GM21529 (cell line): ENCODE results near the gene MSI2.

Source experiments
- ATAC-seq: cut with Tn5 transposase; IDR thresholded peaks from one replicate; pipeline ENCODE4 v1.9.1; 2021; ENCODE audit not compliant: unreplicated experiment

MSI2 gene

GRCh38 chr17:57548421-57549410 lies 292.4 kb downstream of the MSI2 start:
- no peak for ATAC-seq

DNA sequence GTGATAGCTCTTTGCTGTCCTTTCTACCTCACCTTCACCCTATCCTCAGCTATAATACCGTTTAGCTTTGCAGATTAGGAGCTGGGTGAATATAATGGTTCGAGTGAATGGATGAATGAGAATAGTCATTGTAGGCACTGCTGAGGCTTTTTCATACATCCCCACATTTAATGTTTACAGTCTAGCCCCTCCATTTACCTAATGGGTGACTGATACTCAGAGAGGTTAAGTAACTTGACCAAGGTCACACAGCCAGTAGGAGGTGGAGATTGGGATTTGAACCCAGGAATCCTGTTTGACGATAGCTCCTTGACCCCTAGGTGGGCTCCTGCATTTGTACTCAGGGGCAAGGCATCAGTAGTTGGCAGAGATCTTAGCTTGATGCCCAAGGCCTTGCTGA lies 293.1 kb downstream of the MSI2 start:
- ATAC-seq, result no peak

GRCh38 chr17:57550016-57550415 lies 293.7 kb downstream of the MSI2 start:
- ATAC-seq, result no peak

GRCh38 chr17:57550668-57551315 lies 294.5 kb downstream of the MSI2 start:
- ATAC-seq, result no peak

GRCh38 chr17:57551321-57552079 lies 295.2 kb downstream of the MSI2 start:
- ATAC-seq, result peak; percentile 51

DNA sequence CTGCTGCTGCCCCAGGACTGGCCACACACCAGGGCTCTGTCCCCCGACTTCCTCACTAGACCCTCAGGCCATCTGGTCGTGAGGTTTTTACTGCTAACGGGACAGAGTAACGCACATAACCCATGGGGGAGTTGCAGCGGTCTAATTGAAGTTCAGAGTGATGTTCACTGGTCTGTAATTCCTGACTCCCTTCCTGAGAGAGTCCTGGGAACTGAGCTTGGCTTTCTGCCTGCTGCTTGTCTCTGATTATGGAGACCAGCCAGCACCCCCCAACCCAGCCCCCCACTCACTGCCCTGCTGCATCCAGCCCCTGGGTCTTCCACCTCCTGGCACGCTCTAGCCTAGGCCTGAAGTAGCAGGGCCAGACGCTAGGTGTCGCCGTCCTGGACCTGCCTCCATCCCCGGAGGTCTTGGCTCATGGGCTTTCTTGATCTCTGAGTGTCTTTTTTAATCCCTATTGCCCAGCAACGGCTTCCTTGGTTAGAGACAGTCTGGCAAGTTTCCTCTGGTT lies 295.8 kb downstream of the MSI2 start:
- peak; percentile 51 for ATAC-seq

DNA sequence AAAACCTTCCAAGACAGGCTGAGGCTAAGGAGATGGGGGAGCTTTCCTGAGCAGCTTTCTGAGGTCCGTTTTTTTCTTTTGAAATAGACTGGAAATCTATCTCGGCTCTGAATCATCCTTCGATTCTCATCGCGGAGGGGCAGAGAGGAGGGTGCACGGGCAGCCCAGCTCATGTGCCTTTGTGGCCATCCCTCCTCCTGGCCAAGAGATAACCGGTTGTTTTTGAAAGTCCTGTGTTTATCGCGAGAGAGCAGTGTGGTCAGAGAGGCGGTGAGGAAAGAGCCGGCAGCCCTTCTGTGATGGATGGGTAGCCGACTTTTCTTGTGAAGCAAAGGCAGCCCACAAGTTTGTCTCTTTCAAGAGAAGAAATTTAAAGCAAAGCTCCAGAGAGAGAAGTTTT lies 297.2 kb downstream of the MSI2 start:
- no peak for ATAC-seq

GRCh38 chr17:57553991-57554825 lies 297.9 kb downstream of the MSI2 start:
- ATAC-seq, result no peak

- ATAC-seq, result no peak
Measured at GRCh38 chr17:57554826-57555635, 298.7 kb downstream of the MSI2 start.

- ATAC-seq, result no peak
Measured at GRCh38 chr17:57555636-57556175, 299.4 kb downstream of the MSI2 start.

DNA sequence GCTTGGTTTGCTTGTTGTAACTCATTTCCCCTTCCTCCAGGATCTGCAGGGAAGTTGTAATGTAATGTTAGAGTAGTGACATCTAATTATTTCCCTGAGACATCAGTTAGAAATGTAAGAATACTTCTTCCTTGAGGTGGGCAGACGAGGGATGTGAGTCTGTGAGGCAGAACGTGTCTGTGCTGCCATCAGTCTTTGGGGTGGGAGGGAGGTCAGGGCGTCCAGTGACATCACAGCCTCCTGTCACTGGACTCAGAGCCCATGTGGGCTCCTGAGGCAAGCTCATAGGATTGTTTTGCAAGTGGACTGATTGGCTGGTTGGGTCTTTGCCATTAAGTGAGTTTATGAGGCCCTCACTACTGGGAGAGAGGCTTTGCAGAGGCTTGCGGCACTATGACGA lies 300.0 kb downstream of the MSI2 start:
- no peak for ATAC-seq

- ATAC-seq, result no peak
Measured at GRCh38 chr17:57556977-57557376, 300.7 kb downstream of the MSI2 start.

DNA sequence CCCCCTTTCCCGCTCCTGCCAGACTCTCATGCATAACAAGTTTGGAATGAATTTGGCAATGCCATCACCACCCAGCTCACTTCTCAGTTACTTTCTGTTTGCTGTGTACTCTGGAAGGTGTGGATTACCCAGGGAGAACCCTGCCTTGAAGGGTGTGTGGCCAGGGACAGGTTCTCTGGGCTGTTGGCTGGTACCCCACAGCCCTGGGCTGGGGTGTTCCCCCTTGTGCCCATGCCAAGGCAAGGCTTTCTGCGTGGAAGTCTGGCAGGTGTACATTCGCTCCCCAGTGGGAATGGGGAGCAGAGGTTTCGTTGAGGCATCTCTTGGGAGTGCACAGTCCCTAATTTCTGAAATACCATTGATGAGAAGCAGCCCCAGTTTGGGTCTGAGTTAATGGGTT lies 301.1 kb downstream of the MSI2 start:
- ATAC-seq, result no peak

GRCh38 chr17:57557834-57558681 lies 301.7 kb downstream of the MSI2 start:
- no peak for ATAC-seq

DNA sequence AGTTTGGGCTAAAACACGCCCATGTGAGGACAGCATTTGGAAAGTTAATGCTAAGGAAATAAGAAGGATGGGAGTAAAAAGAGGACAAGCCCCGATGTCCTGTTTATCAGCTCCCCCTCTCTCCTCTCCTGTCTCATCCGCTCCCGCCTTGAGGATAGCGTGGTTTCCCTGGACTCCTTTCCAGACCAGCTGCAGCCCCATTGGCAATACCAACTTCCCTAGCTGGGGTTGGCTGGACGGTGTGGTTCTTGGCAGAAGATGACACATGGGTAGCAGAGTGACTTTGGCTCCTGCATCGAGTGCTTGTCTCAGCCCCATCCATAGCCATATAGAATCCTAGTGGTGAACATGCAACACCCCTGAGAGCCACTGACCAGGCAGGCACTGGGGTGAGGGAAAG lies 302.9 kb downstream of the MSI2 start:
- no peak for ATAC-seq

DNA sequence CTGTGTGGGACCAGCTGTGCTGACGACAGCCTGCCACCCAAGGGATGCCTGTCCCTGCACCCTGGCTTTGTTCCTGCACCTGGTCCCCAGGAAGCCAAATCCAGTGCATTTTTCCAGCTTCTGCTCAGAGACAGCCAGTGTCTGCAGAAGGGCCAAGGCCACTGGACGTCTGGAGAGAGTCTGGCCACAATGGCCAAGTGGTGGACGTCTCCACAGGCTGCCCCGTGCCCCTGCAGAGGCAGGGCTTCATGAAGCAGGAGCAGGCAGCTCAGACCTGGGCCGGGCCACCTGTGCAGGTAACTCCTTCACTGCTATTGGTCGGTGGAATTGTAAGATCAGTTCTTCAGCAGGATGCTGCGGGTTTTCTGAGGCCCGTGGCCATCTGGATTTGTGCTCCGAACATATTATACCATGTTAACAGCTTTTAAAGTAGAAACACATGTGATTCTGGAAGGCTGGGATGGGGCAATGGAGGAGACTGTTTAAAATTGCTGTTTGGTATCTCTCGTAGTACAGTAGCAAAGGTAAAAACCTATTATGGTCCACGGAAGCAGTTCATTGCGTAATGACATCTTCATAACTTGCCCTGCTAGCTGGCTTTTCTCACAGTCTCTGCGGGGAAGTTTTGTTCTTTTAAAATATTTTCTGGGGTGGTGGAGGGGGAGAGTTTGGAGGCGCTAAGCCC lies 303.5 kb downstream of the MSI2 start:
- ATAC-seq, result no peak

GRCh38 chr17:57560319-57560705 lies 304.0 kb downstream of the MSI2 start:
- no peak for ATAC-seq
